H9 (cell line): ENCODE measurements around the gene ADAMTS2. TPM values are rescaled to one million over a fixed set of nuclear protein-coding genes. Genes with fewer than 3 reads are reported as not detected.
A peak's percentile ranks its signal among the peaks of the same experiment; 100 is the strongest.

ENCODE experiments used
- DNase-seq: peaks from one replicate; pipeline ENCODE4 v3.0.0-alpha.2; 2017
- H2AFZ ChIP-seq: one replicate; pipeline ENCODE4 v1.6.1; 2013; ENCODE audit warnings: mild to moderate bottlenecking, low read length, control low read depth, moderate library complexity
- H2AK5ac ChIP-seq: 2 replicates; pipeline ENCODE4 v1.6.1; 2013; ENCODE audit warnings: low read length, control low read depth, mixed read lengths; ENCODE audit not compliant: insufficient read length
- H2BK120ac ChIP-seq: one replicate; pipeline ENCODE4 v1.6.1; 2013; ENCODE audit warnings: low read depth, mild to moderate bottlenecking, low read length, control low read depth, inconsistent platforms; ENCODE audit not compliant: poor library complexity, severe bottlenecking
- H2BK12ac ChIP-seq: 2 replicates; pipeline ENCODE4 v1.6.1; 2013; ENCODE audit warnings: low read length, control low read depth, mixed read lengths, low read depth; ENCODE audit not compliant: insufficient read length
- H2BK15ac ChIP-seq: 2 replicates; pipeline ENCODE4 v1.6.1; 2013; ENCODE audit warnings: low read depth, low read length, control low read depth
- H2BK20ac ChIP-seq: one replicate; pipeline ENCODE4 v1.6.1; 2013; ENCODE audit warnings: low read depth, mild to moderate bottlenecking, low read length, control low read depth, inconsistent platforms; ENCODE audit not compliant: poor library complexity, severe bottlenecking
- H2BK5ac ChIP-seq: 2 replicates; pipeline ENCODE4 v1.6.1; 2013; ENCODE audit warnings: low read length, control low read depth, mixed read lengths; ENCODE audit not compliant: insufficient read length
- H3K14ac ChIP-seq: 2 replicates; pipeline ENCODE4 v1.6.1; 2013; ENCODE audit warnings: low read length, control low read depth; ENCODE audit not compliant: insufficient read depth
- H3K18ac ChIP-seq: 2 replicates; pipeline ENCODE4 v1.6.1; 2013; ENCODE audit warnings: low read depth, mild to moderate bottlenecking, mixed read lengths, low read length, control low read depth; ENCODE audit not compliant: insufficient read length
- H3K23ac ChIP-seq: 2 replicates; pipeline ENCODE4 v1.6.1; 2013; ENCODE audit warnings: low read length, control low read depth, mixed read lengths, low read depth; ENCODE audit not compliant: insufficient read length
- H3K23me2 ChIP-seq: 2 replicates; pipeline ENCODE4 v1.6.1; 2013; ENCODE audit warnings: low read depth, mild to moderate bottlenecking, mixed read lengths, low read length, control low read depth; ENCODE audit not compliant: insufficient read length, poor library complexity, severe bottlenecking
- H3K27ac ChIP-seq: 2 replicates; pipeline ENCODE4 v1.5.1; 2013; ENCODE audit warnings: low read length, control low read depth, mixed read lengths, low read depth; ENCODE audit not compliant: insufficient read length
- H3K27me3 ChIP-seq: 2 replicates; pipeline ENCODE4 v1.6.1; 2013; ENCODE audit warnings: low read length, control low read depth, inconsistent platforms; ENCODE audit not compliant: insufficient read depth
- H3K4ac ChIP-seq: 2 replicates; pipeline ENCODE4 v1.6.1; 2013; ENCODE audit warnings: low read depth, mild to moderate bottlenecking, control low read depth, inconsistent platforms, low read length, moderate library complexity
- H3K4me1 ChIP-seq: 2 replicates; pipeline ENCODE4 v1.6.1; 2013; ENCODE audit warnings: low read length, control low read depth, inconsistent platforms; ENCODE audit not compliant: insufficient read depth
- H3K4me2 ChIP-seq: 2 replicates; pipeline ENCODE4 v1.6.1; 2013; ENCODE audit warnings: low read length, control low read depth, mixed read lengths; ENCODE audit not compliant: insufficient read length, insufficient read depth
- H3K56ac ChIP-seq: 2 replicates; pipeline ENCODE4 v1.6.1; 2013; ENCODE audit warnings: low read depth, mild to moderate bottlenecking, mixed read lengths, low read length, control low read depth; ENCODE audit not compliant: insufficient read length
- H3K79me1 ChIP-seq: 2 replicates; pipeline ENCODE4 v1.6.1; 2013; ENCODE audit warnings: low read depth, mild to moderate bottlenecking, moderate library complexity, low read length, control low read depth, inconsistent platforms; ENCODE audit not compliant: insufficient read depth, poor library complexity, severe bottlenecking
- H3K79me2 ChIP-seq: 2 replicates; pipeline ENCODE4 v1.6.1; 2013; ENCODE audit warnings: low read length, control low read depth, inconsistent platforms; ENCODE audit not compliant: insufficient read depth
- H3K9ac ChIP-seq: 2 replicates; pipeline ENCODE4 v1.6.1; 2013; ENCODE audit warnings: low read length, control low read depth, mixed read lengths; ENCODE audit not compliant: insufficient read length; ENCODE audit errors: extremely low read depth
- H3K9me3 ChIP-seq: one replicate; pipeline ENCODE4 v1.6.1; 2013; ENCODE audit warnings: low read depth, low read length, inconsistent platforms; ENCODE audit not compliant: control insufficient read depth
- H3T11ph ChIP-seq: one replicate; pipeline ENCODE4 v1.6.1; 2013; ENCODE audit warnings: mild to moderate bottlenecking, low read length, control low read depth, inconsistent platforms
- H4K20me1 ChIP-seq: one replicate; pipeline ENCODE4 v1.6.1; 2013; ENCODE audit not compliant: control insufficient read depth, insufficient read length, insufficient read depth
- H4K5ac ChIP-seq: 2 replicates; pipeline ENCODE4 v1.6.1; 2013; ENCODE audit warnings: low read depth, mild to moderate bottlenecking, mixed read lengths, low read length, control low read depth; ENCODE audit not compliant: insufficient read length
- H4K8ac ChIP-seq: replicated peaks from 2 replicates; pipeline ENCODE4 v1.6.1; 2013; ENCODE audit warnings: low read length, control low read depth, mixed read lengths, low read depth; ENCODE audit not compliant: insufficient read length
- H4K91ac ChIP-seq: 2 replicates; pipeline ENCODE4 v1.6.1; 2013; ENCODE audit warnings: low read depth, mild to moderate bottlenecking, moderate library complexity, mixed read lengths, low read length, control low read depth; ENCODE audit not compliant: insufficient read length
- H3K27ac Mint-ChIP-seq, 3 experiments: 2 replicates in 2 of 3; 3 replicates in 1 of 3; pipeline ENCODE4 v1.8.0; 2020 to 2021; ENCODE audit warnings: mixed read lengths in 3 of 3, mild to moderate bottlenecking in 1 of 3, moderate library complexity in 1 of 3
- H3K27me3 Mint-ChIP-seq: 2 replicates; pipeline ENCODE4 v1.8.0; 2021; ENCODE audit warnings: low read depth, mild to moderate bottlenecking, moderate library complexity, mixed read lengths
- H3K36me3 Mint-ChIP-seq, 3 experiments: 2 replicates in 2 of 3; 3 replicates in 1 of 3; pipeline ENCODE4 v1.8.0; 2020 to 2021; ENCODE audit warnings: low read depth in 3 of 3, mixed read lengths in 3 of 3; ENCODE audit not compliant: insufficient read depth in 1 of 3
- H3K4me1 Mint-ChIP-seq, 2 experiments: 2 replicates each; pipeline ENCODE4 v1.8.0; 2020; ENCODE audit warnings: mixed read lengths in 2 of 2
- H3K4me3 Mint-ChIP-seq, 2 experiments: 2 replicates in 1 of 2; 3 replicates in 1 of 2; pipeline ENCODE4 v1.8.0; 2020 to 2021; ENCODE audit warnings: mild to moderate bottlenecking in 2 of 2, mixed read lengths in 2 of 2, moderate library complexity in 1 of 2
- H3K9me3 Mint-ChIP-seq, 2 experiments: 2 replicates in 1 of 2; 3 replicates in 1 of 2; pipeline ENCODE4 v1.8.0; 2020; ENCODE audit warnings: mild to moderate bottlenecking in 2 of 2, mixed read lengths in 2 of 2, moderate library complexity in 1 of 2
- total RNA-seq: library from RNA; stranded (reverse); gene quantifications from 2 replicates; pipeline ENCODE4 v1.2.1, GENCODE V29; 2021
- TF ChIP-seq, protein P1 (sequence below): fragments of 200-600 bp; sonication (generic); conservative IDR thresholded peaks from 3 replicates; pipeline ENCODE4 v1.8.0; 2021; ENCODE audit warnings: antibody characterized with exemption, mild to moderate bottlenecking

The ADAMTS2 gene
- total RNA-seq, 1 experiment from 2014 or later, result 5.4 TPM

DNA sequence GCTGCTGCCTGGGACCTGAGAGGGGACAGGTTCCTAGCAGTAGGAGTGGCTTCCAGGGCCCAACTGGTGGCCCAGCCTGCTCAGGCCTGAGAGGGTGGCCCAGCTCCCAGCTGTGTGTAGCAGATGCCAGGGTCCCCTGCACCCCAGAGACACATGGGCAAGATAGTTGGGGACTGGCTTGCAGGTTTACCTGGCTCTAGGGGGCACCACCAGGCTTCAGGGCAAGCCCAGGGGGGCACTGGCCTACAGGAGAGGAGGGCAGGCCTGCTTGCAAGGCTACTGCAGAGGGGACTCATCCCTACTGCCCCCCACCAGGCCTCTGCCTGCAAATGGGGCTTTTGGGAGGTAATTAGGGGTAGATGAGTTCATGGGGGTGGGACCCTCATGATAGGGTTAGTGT, 161.8 kb downstream of the ADAMTS2 start:
- no peak overlapping the region for H3K23ac ChIP-seq
- no peaks in the 10 kb centered on the region for H3K9me3 ChIP-seq
- DNase-seq, result no peak
- H3K9ac ChIP-seq, result no peak overlapping the region
- TF ChIP-seq, protein P1, sequence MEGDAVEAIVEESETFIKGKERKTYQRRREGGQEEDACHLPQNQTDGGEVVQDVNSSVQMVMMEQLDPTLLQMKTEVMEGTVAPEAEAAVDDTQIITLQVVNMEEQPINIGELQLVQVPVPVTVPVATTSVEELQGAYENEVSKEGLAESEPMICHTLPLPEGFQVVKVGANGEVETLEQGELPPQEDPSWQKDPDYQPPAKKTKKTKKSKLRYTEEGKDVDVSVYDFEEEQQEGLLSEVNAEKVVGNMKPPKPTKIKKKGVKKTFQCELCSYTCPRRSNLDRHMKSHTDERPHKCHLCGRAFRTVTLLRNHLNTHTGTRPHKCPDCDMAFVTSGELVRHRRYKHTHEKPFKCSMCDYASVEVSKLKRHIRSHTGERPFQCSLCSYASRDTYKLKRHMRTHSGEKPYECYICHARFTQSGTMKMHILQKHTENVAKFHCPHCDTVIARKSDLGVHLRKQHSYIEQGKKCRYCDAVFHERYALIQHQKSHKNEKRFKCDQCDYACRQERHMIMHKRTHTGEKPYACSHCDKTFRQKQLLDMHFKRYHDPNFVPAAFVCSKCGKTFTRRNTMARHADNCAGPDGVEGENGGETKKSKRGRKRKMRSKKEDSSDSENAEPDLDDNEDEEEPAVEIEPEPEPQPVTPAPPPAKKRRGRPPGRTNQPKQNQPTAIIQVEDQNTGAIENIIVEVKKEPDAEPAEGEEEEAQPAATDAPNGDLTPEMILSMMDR, result no peak
- no peaks in the 10 kb centered on the region for H3K79me1 ChIP-seq
- Mint-ChIP-seq H3K36me3 (peaks cover 0 to 8% (median 0%) of the 10 kb centered on the region in 3 experiments; a peak in 4 of 7 replicates), H3K27me3 (no peaks in the 10 kb centered on the region), H3K4me3 (no peak overlapping the region), H3K9me3 (peaks cover 0 to 2% of the 10 kb centered on the region in 2 experiments; a peak in 1 of 5 replicates), H3K4me1 (peaks cover 44 to 48% of the 10 kb centered on the region in 2 experiments), H3K27ac (peak overlapping the region in 2 of 3 experiments; percentile 53 to 79; a peak in 1 of 7 replicates)
- H2AFZ ChIP-seq, result no peak overlapping the region
- H3K56ac ChIP-seq, result no peak overlapping the region
- no peak overlapping the region for H4K91ac ChIP-seq
- no peak overlapping the region for H2BK15ac ChIP-seq
- no peak overlapping the region for H3T11ph ChIP-seq
- no peak overlapping the region; the same call in 1 of the 2 replicates for H3K14ac ChIP-seq
- no peak overlapping the region for H3K4me2 ChIP-seq
- peaks cover 5% of the 10 kb centered on the region; the same call in 1 of the 2 replicates for H3K4me1 ChIP-seq
- H2BK12ac ChIP-seq, result no peak overlapping the region
- H4K5ac ChIP-seq, result no peak overlapping the region
- no peak overlapping the region for H3K4ac ChIP-seq
- no peaks in the 10 kb centered on the region for H4K20me1 ChIP-seq
- H2AK5ac ChIP-seq, result no peak overlapping the region
- H3K27ac ChIP-seq, result no peak overlapping the region
- no peak overlapping the region for H2BK120ac ChIP-seq
- no peak overlapping the region for H4K8ac ChIP-seq
- no peaks in the 10 kb centered on the region for H3K23me2 ChIP-seq
- no peak overlapping the region for H3K18ac ChIP-seq
- H3K27me3 ChIP-seq, result no peaks in the 10 kb centered on the region
- no peak overlapping the region for H2BK20ac ChIP-seq
- H3K79me2 ChIP-seq, result no peaks in the 10 kb centered on the region
- H2BK5ac ChIP-seq, result no peak overlapping the region
